ENCODE data around the gene PRKAR1B.

DNA sequence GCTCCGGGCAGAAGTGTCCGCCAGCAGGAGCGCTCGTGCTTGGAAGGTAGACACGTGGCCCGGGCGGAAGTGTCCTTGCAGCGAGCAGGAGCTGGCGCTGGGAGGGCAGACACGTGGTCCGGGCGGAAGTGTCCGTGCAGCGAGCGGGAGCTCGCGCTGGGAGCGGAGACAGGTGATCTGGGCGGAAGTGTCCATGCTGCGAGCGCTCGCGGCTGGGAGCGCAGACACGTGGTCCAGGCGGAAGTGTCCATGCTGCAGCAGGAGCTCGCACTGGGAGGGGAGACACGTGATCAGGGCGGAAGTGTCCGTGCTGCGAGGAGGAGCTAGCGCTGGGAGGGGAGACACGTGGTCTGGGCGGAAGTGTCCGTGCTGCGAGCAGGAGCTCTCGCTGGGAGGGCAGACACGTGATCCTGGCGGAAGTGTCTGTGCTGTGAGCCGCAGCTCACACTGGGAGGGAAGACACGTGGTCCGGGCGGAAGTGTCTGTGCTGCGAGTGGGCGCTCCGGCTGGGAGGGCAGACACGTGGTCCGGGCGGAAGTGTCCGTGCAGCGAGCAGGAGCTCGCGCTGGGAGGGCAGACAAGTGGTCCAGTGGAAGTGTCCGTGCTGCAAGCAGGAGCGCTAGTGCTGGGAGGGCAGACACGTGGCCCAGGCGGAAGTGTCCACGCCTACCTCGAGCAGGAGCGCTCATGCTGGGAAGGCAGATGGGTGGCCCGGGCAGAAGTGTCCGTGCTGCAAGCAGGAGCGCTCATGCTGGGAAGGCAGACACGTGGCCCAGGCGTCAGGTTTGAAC is 41.1 kb upstream of the PRKAR1B start:
- no peak for TF ChIP-seq CTCF (IDR thresholded peaks at IDR 0.05; ENCODE audit: insufficient read depth, low read depth, low read length)
- TF ChIP-seq EZH2 (IDR thresholded peaks at IDR 0.05; ENCODE audit: insufficient read depth, low read length), result no peak

Measured in astrocyte (in vitro differentiated cells and primary cell).